GM19193 (cell line): ENCODE measurements around the gene BLOC1S5.

Experiments used
- POLR2A ChIP-seq: IDR thresholded peaks from 4 replicates; pipeline ENCODE4 v1.6.1; 2011; ENCODE audit not compliant: insufficient read depth, insufficient read length; ENCODE audit errors: extremely low read depth

The BLOC1S5 gene

DNA sequence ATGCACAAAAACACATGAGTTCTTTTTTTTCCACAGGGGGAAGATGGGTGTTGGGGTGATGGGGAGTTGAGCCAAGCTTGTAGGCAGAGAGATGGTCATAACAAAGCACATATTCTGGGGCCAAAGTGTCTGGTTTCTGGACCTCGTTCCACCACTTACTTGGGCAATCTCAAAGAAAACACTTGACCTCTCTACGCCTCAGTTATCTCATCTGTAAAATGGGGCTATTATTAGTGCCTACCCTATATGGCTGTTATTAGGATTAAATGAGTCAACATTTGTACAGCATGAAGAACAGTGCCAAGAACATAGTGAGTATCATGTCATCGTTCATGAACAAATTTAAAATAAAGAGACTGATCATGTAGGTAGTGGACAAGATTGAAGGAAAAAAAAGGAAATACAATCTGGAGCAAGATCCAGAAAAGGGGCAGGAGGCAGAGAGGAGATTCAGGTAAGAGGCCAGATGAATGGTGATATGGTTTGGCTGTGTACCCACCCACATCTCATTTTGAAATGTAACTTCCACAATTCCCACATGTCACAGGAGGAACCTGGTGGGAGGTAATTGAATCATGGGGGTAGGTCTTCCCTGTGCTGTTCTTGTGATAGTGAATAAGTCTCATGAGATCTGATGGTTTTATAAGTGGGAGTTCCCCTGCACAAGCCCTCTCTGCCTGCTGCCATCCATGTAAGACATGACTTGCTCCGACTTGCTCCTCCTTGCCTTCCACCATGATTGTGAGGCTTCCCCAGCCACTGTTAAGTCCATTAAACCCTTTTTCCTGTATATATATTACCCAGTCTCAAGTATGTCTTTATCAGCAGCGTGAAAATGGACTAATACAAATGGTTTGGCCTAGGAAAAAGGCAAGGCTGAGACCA, 23.9 kb upstream of the BLOC1S5 start:
- TF ChIP-seq POLR2A, result no peak

DNA sequence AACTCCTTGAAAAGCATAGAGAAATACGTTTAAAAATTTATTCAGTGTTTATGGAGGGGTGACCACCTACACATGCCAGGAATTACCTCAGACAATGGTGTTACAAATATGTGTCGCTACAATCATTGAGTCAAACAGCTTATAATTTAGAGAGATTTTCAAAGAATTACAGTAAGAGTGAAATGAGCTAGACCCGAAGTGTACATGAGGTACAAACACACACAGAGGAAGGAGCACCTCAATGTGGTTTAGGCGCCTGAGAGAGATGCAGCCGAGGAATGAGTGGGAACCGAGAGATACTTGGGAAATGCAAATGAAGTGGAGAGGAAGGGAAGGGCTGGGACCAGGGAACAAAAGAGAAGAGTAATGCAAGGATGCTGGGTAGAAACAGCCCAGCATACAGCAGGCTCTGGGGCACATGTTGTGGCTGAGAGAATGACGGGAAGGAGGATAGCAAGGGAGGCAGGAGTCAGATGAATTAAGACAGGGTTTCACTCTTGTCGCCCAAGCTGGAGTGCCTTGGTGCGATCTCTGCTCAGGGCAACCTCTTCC, 22.6 kb upstream of the BLOC1S5 start:
- no peak for TF ChIP-seq POLR2A

DNA sequence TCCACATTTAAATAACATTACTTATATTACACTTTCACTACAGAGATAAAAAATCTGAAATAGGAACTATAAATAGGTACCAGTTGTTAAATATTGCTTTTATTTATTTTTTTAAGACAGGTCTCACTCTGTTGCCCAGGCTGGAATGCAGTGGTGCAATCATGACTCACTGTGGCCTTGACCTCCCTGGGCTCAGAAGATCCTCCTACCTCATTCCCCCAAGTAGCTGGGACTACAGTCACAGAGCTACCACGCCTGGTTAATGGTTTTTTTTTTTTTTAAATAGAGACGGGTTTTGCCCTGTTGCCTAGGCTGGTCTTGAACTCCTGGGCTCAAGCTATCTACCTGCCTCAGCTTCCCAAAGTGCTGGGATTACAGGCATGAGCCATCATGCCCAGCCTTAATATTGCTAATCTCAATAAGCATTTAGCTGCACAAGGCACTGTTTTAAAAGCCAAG, 20.9 kb upstream of the BLOC1S5 start:
- no peak for TF ChIP-seq POLR2A

DNA sequence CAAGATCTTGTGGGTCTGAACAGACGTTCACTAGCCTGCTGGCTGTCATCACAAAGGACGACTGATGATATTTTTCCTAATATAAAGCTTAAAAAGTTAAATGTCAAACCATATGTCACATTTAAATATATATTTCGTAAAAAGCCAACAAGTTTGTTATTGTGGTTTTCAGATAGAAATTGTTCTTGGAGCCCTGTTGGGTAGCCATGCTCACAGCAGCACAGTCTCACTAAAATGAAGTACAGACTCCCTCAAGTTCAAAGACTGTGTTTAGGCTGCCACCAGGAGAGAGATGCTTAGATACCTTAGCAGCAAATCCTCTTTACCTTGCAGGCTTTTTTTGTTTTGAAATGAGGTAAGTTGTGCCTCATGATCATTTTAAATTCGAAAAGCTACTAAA, 20.4 kb upstream of the BLOC1S5 start:
- no peak for TF ChIP-seq POLR2A

DNA sequence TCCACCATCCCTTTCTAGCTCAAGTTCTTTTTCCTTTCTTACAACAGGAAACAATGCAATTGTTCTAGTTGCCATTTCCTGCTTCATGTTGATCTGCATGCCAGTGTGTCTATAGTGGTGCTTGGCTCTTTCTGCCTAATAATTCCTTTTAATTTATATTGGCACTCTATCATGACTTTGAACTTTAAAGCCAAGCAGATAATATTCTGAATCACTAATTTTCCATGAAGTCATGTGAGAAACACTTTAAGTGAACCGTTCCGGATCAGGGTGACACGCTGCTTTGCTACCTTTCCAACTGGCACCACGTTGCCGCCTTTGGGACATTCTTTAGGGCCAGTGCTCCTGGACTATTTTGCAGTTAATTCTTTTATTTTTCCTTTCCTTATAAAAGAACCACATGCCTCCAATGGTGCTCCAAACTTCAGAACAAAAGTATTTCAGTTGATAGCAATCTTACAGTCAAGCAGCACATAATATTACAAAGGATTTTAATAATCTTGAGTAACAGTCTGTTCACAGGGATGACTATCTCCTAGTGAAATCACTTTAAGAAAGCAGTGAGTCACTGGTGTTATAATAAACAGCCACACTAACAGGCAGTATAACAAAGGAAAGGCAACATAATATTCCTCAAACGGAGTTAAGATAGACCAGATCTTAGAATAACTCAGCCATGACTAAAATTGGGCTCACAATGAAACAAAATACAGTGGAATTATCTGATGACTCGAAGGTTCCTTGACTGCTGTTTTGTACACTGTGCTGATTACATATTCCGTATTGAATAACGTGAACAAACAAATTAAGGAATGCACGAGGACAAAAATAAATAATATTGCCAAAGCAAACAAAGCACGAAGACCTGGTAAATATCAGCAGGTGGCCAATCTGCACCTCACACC, 19.0 kb upstream of the BLOC1S5 start:
- no peak for TF ChIP-seq POLR2A

DNA sequence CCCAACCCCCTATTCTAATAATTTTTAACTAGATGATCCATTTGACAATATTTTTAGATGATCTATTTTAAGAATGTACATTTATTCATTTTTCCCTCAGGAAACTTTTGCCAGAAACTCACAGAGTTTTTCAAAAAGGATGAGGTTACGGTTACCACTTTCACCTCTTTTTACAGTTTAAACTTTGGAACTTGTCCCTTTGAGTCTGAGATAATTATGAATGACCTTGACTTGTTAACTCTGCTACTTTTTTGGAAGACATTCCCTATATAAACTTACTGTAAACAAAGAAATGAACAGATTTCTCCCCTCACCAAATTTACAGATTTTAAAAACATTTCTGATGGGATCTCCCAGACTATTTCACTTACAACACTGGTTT, 18.4 kb upstream of the BLOC1S5 start:
- TF ChIP-seq POLR2A, result no peak

DNA sequence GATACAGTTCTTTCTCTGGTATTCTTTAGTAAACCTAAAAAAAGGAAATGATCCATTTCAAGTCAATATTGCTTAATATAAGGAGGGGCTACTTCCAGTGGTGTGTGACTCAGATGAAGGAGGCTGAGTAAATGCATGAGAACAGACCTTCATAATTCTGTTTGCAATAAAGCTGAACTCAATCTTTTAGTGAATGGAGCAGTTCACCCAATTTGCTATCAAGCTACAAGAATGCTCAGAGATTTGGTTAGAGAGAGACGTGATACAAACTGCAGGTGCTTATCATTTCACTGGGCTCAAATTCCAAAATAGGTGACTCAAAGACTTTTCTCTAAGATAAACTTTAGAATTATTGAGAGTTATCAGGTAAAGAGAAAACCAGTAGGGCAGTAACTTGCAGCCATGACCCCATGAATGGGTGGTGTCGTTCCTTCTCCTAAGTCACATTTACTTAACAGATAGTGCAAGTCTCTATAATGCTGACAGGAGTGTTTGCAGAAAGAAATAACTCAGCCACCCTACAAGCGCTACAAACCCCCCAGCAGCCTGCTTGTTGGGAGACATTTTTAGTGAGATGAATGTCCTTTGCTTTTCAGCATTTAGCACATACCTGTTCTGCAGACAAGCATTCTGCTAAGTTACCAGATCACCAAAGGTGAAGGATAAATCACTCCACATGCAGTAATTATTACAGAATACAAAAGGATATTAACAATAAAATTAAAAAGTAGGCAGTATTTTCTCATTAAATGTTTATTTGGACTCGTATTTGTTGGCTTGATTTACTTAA, 16.4 kb upstream of the BLOC1S5 start:
- TF ChIP-seq POLR2A, result no peak

DNA sequence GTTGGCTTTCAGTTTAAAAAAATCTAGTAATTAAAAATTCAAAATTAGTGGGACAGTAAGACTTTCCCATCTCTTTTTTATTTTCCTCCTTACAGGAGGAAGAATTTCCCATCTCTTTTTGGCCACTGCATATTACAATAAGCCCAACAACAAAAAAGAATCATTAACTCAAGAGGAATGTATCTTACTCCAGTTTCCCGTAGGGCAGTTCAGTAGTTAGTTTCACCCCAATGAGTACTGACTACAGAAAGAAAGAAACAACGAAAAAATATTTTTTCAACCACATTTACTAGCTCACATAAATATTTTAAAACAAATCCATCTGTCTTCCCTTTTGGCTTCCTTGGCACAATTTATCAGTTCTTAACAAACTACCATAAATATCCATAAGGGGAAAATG, 14.9 kb upstream of the BLOC1S5 start:
- TF ChIP-seq POLR2A, result no peak

DNA sequence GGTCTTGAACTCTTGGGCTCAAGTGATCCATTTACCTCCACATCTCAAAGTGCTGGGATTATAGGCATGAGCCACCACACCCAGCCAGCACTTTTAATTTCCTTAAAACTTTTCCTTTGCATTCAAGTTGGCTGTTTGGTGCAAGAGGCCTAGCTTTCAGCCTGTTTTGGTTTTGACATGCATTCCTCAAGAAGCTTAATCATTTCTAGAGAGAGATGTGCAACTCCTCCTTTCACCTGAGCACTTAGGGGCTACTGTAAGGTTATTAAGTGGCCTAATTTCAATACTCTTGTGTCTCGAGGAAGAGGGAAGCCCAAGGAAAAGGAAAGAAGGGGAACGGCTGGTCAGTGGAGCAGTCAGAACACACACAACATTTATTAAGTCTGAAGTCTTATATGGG, 13.8 kb upstream of the BLOC1S5 start:
- no peak for TF ChIP-seq POLR2A

DNA sequence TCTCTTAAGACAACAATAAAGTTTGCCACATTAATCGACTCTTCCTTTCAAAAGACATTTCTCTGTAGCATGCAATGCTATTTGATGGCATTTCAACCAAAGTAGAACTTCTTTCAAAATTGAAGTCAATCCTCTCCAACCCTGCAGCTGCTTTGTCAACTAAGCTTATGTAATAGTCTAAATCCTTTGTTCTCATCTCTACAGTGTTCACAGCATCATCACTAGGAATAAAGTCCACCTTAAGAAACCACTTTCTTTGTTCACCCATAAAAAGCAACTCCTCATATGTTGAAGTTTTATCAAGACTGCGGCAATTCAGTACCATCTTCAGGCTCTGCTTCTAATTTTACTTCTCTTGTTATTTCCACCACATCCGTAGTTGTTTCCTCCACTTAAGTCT, 11.5 kb upstream of the BLOC1S5 start:
- TF ChIP-seq POLR2A, result no peak

DNA sequence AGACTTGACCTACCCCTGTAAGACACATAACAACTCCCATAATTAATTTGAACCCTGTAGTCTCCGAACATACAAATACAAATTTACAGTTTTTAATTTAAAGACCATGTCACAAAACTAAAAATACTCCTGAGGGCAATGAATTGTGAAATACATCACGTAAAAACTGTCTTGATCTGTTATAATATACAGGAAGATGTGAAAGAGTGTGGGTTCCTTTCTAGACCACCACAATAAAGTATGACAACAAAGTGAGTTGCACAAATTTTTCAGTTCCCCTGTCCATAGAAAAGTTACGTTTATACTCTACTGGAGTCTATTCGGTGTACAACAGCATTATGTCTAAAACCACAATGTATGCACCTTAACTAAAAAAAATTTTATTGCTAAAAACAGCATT, 11.0 kb upstream of the BLOC1S5 start:
- no peak for TF ChIP-seq POLR2A

DNA sequence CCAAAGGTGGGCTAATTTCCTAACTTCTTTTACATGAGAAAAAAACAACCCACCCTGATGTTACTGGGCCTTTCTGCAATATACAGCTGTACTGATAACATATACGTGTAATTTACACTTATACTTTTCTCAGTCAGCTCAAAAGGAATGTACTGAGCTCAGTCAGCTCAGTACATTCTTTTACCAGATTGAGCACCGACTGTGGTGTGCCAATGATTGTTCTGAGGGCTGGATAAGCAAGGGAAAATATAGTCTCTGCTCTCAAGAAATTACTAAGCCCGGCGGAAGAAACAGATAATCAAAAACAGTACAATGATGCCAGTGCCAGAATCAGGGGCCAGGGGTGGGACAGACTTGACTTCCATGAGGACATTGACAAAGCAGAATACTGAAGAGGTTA, 10.0 kb upstream of the BLOC1S5 start:
- no peak for TF ChIP-seq POLR2A

DNA sequence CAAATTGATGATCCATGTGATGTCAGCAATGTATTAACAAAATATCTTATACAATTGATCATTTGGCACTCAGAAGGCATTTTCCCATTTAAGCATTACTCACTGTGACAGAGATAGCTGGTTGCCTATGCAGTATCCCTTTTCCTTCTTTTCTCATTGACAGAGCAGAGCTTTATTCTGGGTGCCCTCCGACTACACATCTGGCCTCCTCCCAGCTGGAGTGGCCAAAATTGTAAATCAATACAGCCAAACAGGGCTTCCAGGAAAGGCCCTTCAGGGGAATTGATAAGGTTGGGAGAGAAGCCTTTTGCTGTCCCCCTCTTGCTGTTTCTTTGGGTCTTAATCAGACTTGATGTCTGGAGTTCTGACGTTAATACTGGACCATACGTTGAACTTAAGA, 9.6 kb upstream of the BLOC1S5 start:
- TF ChIP-seq POLR2A, result no peak

DNA sequence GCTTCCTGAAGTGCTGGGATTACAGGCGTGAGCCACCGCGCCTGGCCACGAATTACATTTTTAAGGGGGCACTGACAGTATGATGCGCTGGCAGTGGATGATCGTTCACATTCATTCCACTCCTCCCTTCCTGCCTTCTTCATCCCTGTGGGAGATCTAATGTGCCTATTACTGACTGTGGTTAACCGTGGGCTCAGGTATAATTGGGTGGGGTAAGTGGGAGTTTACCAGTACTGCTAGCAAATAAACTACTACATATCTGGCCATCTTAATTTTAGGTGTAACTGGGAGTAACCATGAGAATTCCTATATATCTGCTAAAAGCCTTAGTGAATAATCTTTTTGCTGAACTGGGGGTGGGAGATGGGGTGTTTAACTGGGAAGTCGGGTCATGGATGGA, 6.5 kb upstream of the BLOC1S5 start:
- no peak for TF ChIP-seq POLR2A

DNA sequence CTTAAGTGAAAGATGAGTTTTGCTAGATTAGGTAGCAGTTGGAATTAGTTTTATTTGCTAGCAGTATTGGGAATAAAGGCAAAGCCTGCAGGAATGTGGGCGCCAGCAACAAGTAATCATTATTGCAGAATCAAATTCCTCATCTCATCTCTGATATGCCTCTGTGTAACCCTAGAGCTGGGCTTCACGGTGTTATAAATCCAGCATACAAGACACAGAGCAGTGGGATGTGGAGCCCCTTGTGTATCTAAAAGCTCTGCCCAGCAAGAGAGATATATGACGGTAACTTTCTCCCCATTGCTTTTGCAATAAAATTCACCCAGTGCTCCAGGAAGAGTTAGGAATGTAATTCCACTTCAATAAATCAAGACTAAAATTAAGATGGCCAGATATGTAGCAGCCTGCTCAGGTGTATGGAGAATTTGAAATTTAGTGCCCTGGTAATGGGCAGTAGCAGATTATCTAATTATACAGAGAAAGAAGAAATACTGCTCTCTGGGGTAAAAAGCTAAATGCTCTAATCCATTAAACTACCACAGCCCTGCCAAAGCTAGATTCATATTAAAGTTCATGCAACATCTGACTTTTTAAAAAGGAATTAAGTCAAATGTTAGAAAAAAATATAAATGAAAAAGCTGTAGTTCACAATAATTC, 5.6 kb upstream of the BLOC1S5 start:
- no peak for TF ChIP-seq POLR2A

DNA sequence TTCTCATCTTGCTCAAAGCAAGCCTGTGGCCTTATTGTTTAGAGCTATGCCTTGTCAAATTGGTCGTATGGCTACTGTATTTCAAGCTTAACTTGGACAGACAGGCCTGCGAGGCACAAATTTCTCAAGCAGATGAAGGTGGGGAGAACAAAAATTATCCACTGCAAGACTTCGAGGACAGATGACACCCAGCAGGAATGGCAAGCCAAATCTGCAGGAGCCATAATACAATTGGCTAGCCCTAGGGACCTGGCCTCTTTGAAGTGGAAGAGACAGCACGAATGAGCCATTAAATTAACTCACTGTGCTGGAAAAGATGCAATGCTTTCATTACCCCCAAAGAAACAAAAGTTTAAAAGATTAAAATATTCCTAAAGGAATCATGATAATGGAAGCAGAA, 5.0 kb upstream of the BLOC1S5 start:
- TF ChIP-seq POLR2A, result no peak
